ENCODE data around the gene EIF5B. TPM values are rescaled to one million over a fixed set of nuclear protein-coding genes. Genes with fewer than 3 reads are reported as not detected.
"Not testable (repeated sequence)": the region's sequence is repeated elsewhere in the genome, so short reads cannot be mapped to it uniquely, and the experiment has no call there.

EIF5B gene
- total RNA-seq, 1 experiment from 2014 or later, result 49.0 TPM

- intact Hi-C loops (cut with micrococcal nuclease; ENCODE audit: unreplicated experiment), result no loop called here
Observed at GRCh38 chr2:99299580-99299979, 37.6 kb upstream of the EIF5B start.

GRCh38 chr2:99301097-99301496 is 36.1 kb upstream of the EIF5B start, which contains the start of gene LYG1:
Gene LYG1, minus strand, starts transcription at chr2:99301197. Its CDS starts 5,527 bp downstream, at chr2:99295670.
- H3K4me1 ChIP-seq (ENCODE audit: control insufficient read depth, insufficient read depth, low read length); BruUV-seq (replicated peaks); H3K27me3 ChIP-seq (ENCODE audit: control insufficient read depth, insufficient read depth, low read length); H3K4me3 ChIP-seq (ENCODE audit: low read depth in 2 of 2, low read length in 2 of 2); H3K27ac ChIP-seq (ENCODE audit: low read length); DNase-seq (ENCODE audit: low read depth, low spot score); H3K9me3 ChIP-seq (ENCODE audit: control insufficient read depth, insufficient read depth, low read depth, low read length); CTCF ChIA-PET; POLR2A ChIA-PET; H3K36me3 ChIP-seq (ENCODE audit: control insufficient read depth, insufficient read depth, low read length); intact Hi-C loops (cut with micrococcal nuclease; ENCODE audit: unreplicated experiment); ATAC-seq; in situ Hi-C loops (cut with HindIII; ENCODE audit: low pct_unique_long_range_greater_than_20kb, low sequenced_read_pairs): not testable (repeated sequence)

More at GRCh38 chr2:99299580-99299979, 37.6 kb upstream of the EIF5B start:
- Histone ChIP-seq H3K27ac (ENCODE audit: low read length) (no peak overlapping the region), H3K27me3 (ENCODE audit: control insufficient read depth, insufficient read depth, low read length) (no peaks in the 10 kb centered on the region), H3K4me1 (ENCODE audit: control insufficient read depth, insufficient read depth, low read length) (no peaks in the 10 kb centered on the region), H3K4me3 (ENCODE audit: low read depth in 2 of 2, low read length in 2 of 2) (no peak overlapping the region), H3K9me3 (ENCODE audit: control insufficient read depth, insufficient read depth, low read depth, low read length) (no peaks in the 10 kb centered on the region), H3K36me3 (ENCODE audit: control insufficient read depth, insufficient read depth, low read length) (no peaks in the 10 kb centered on the region)
- DNase-seq (ENCODE audit: low read depth, low spot score), result no peak
- in situ Hi-C loops (cut with HindIII; ENCODE audit: low pct_unique_long_range_greater_than_20kb, low sequenced_read_pairs), result no loop called here
- ChIA-PET CTCF (no interaction called here), POLR2A (no interaction called here)
- no peak for ATAC-seq
- TF ChIP-seq CTCF (IDR thresholded peaks at IDR 0.05), result no peak
- no TSS peak for BruUV-seq (replicated peaks)

- CTCF ChIA-PET, result no interaction called here
- intact Hi-C loops (cut with micrococcal nuclease; ENCODE audit: unreplicated experiment), result no loop called here
Observed at GRCh38 chr2:99317161-99317872, 19.9 kb upstream of the EIF5B start.

More at GRCh38 chr2:99317161-99317872, 19.9 kb upstream of the EIF5B start:
- Histone ChIP-seq H3K9me3 (ENCODE audit: control insufficient read depth, insufficient read depth, low read depth, low read length) (no peaks in the 10 kb centered on the region), H3K36me3 (ENCODE audit: control insufficient read depth, insufficient read depth, low read length) (peaks cover 32% of the 10 kb centered on the region), H3K4me1 (ENCODE audit: control insufficient read depth, insufficient read depth, low read length) (no peaks in the 10 kb centered on the region), H3K27me3 (ENCODE audit: control insufficient read depth, insufficient read depth, low read length) (no peaks in the 10 kb centered on the region), H3K4me3 (ENCODE audit: low read depth in 2 of 2, low read length in 2 of 2) (no peak overlapping the region), H3K27ac (ENCODE audit: low read length) (no peak overlapping the region)
- ATAC-seq (no peak), DNase-seq (ENCODE audit: low read depth, low spot score) (no peak)
- no TSS peak for BruUV-seq (replicated peaks)
- POLR2A ChIA-PET, result no interaction called here
- in situ Hi-C loops (cut with HindIII; ENCODE audit: low pct_unique_long_range_greater_than_20kb, low sequenced_read_pairs), result no loop called here
- no peak for TF ChIP-seq TCF7L2 (IDR thresholded peaks at IDR 0.05; ENCODE audit: low read depth, low read length)
- TF ChIP-seq REST (IDR thresholded peaks at IDR 0.05; ENCODE audit: insufficient read depth in 1 of 2, low read depth in 2 of 2, low read length in 1 of 2), result no peak
- TF ChIP-seq SIN3A (IDR thresholded peaks at IDR 0.05; ENCODE audit: borderline replicate concordance, insufficient read depth, low read depth, low read length), result no peak
- no peak for TF ChIP-seq POLR2AphosphoS5 (IDR thresholded peaks at IDR 0.05; ENCODE audit: low read depth, low read length)
- no peak for TF ChIP-seq CTCF (IDR thresholded peaks at IDR 0.05)

All from Panc1 (cell line).